SH-SY5Y (cell line): ENCODE measurements around the gene KCNJ10.

Experiments
- GATA2 ChIP-seq: IDR thresholded peaks from 2 replicates; pipeline ENCODE4 v1.6.1; 2011; ENCODE audit warnings: mild to moderate bottlenecking, low read depth, low read length
- GATA3 ChIP-seq: IDR thresholded peaks from 2 replicates; pipeline ENCODE4 v1.6.1; 2011; ENCODE audit warnings: low read depth, mild to moderate bottlenecking, low read length, moderate library complexity

DNA sequence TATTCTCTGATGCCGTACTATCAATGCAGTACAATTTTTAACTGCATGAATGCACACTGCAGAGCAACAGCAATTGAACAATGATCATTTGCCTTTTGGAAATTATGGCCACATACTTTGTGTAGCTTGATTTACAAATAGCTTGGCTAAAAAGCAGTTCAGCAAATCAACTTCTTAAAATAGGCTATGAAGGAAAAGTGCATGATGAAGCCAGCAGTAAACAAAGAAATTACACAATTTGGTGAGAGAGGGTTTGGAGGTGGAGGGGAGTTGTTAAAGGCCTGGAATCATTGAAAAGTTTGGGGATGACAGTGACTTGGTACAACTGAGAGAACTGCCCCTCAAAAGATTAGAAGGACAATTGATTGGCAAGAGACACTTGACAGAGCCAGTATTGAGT lies 44.6 kb downstream of the KCNJ10 start:
- TF ChIP-seq GATA2, result no peak
- TF ChIP-seq GATA3, result no peak
